Activated naive CD8-positive, alpha-beta T cell treated with anti-CD3 and anti-CD28 coated beads, Interleukin-2, amount 50 U/mL, for 16 hours (primary cell): ENCODE results near the gene FSD1.
"Not testable (repeated sequence)": the region's sequence is repeated elsewhere in the genome, so short reads cannot be mapped to it uniquely, and the experiment has no call there.

Experiments used
- DNase-seq: peaks from one replicate; pipeline ENCODE4 v3.0.0-alpha.2; 2020; ENCODE audit warnings: low read depth, low spot score

The FSD1 gene

GRCh38 chr19:4343370-4344307 is 39.2 kb downstream of the FSD1 start, which contains the start of gene MPND:
Gene MPND (plus strand): TSS chr19:4343562. CDS start chr19:4343594, 32 bp downstream.
- DNase-seq = peak; percentile 93

- DNase-seq = no peak
Observed at GRCh38 chr19:4345342-4346019, 41.1 kb downstream of the FSD1 start.

GRCh38 chr19:4346020-4346383 is 41.6 kb downstream of the FSD1 start:
- no peak for DNase-seq

DNA sequence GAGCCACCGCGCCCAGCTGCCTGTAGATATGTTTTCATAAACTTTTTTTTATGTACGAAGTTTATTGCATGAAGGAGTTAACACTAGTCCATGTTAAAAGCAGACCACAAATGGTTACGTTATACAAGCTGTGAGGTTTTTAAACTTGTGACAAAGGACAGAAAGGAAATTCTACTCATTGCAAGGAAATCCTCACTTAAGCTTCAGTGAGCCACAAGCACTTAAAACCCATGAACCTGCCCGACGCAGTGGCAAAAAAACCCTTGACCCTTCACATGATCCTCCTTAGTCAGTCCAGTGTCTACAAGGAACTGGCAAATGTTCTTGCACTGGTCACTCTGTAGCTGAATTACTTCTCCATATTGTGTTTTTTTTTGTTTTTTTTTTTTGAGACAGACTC is 43.1 kb downstream of the FSD1 start:
- DNase-seq = no peak

DNA sequence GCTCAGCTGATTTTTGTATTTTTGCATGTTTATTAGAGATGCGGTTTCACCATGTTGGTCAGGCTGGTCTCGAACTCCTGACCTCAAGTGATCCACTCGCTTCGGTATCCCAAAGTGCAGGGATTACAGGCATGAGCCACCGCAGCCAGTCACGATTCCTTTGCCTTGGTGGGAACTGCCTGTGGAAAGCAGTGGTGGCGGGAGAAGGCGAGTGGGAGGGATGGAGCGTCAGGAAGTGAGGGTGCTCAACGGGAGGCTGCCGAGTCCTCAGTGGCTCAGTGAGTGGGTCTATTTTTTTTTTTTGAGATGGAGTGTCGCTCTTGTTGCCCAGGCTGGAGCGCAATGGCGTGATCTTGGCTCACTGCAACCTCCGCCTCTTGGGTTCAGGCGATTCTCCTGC is 44.8 kb downstream of the FSD1 start:
- not testable (repeated sequence) for DNase-seq

DNA sequence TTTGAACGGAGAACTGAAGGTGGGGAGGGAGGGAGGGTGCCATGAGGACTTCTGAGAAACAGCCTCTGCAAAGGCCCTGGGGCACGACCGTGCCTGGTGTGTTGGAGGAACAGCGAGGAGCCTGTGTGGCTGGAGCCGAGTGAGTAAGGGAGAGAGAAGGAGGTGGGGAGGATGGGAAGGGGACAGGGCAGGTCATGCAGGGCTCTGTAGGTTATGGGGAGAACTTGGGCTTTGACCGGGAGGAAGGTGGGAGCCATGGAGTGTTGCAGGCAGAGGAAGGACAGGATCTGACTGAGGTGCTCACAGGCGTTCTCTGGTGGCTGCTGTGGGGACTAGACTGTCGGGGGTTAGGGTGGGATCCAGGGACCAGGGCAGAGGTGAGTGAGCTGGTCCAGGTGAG is 45.7 kb downstream of the FSD1 start:
- no peak for DNase-seq

DNA sequence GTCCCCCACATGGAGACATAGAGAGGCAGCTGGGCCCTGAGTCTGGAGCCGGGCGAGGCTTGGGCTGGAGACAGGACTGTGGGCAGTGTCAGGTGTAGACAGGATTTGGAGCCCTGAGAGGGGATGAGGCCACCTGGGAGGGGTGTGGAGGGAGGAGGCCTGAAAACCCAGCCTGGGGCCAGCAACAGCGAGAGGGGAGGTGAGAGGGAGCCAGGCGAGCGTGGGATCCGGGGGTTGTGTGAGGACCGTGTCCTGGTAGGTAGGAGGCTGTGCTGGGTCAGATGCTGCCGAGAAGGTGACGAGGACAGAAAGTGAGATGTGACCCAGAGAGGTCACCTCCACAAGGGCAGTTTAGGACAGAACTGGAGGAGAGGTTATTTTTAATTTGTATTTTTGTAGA is 46.3 kb downstream of the FSD1 start:
- DNase-seq = no peak

- DNase-seq = no peak
Observed at GRCh38 chr19:4352701-4353121, 48.3 kb downstream of the FSD1 start.

- no peak for DNase-seq
Observed at GRCh38 chr19:4354282-4354681, 49.9 kb downstream of the FSD1 start.

GRCh38 chr19:4354897-4355296 is 50.5 kb downstream of the FSD1 start:
- DNase-seq = no peak

DNA sequence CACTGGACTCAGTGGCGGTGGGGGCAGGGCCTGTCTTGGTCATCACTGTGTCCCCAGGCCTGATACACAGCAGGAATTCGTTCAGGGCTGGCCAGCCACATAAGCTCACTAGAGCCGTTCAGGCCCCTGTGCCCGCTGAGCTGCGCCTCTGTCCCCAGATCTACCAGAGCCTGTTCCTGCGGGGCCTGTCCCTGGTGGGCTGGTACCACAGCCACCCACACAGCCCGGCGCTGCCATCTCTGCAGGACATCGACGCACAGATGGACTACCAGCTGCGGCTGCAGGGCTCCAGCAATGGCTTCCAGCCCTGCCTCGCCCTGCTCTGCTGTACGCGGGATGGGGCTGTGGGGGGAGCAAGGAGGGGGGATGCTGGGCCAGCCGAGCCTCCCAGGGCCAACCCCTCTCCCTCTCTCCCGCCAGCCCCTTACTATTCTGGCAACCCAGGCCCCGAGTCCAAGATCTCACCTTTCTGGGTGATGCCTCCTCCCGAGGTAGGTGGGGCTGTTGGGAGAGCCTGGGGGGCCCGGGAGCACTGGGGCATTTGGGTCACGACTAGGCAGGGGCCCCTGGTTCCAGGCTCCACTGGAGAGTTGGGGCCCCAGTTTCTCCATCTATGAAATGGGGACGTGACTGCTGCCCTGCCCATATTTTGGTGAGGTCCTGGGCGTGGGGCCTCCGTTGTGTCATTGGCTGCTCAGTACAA is 52.8 kb downstream of the FSD1 start:
- DNase-seq = no peak

DNA sequence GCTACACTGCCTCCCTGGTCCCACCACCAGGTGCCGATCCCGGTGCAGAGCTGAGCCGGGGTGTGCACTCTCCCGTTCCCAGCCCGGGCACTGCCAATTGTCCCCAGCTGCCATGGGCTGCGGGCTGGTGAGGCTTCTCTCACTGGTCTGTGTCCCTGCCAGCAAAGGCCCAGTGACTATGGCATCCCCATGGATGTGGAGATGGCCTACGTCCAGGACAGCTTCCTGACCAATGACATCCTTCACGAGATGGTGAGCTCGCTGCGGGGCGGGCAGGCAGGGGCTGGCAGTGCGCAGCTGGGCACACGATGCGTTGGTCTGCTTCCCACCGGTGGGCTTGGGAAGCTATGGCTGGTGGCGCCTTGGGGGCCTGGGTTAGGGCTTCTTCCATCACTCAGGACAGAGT is 53.5 kb downstream of the FSD1 start:
- DNase-seq = no peak

DNA sequence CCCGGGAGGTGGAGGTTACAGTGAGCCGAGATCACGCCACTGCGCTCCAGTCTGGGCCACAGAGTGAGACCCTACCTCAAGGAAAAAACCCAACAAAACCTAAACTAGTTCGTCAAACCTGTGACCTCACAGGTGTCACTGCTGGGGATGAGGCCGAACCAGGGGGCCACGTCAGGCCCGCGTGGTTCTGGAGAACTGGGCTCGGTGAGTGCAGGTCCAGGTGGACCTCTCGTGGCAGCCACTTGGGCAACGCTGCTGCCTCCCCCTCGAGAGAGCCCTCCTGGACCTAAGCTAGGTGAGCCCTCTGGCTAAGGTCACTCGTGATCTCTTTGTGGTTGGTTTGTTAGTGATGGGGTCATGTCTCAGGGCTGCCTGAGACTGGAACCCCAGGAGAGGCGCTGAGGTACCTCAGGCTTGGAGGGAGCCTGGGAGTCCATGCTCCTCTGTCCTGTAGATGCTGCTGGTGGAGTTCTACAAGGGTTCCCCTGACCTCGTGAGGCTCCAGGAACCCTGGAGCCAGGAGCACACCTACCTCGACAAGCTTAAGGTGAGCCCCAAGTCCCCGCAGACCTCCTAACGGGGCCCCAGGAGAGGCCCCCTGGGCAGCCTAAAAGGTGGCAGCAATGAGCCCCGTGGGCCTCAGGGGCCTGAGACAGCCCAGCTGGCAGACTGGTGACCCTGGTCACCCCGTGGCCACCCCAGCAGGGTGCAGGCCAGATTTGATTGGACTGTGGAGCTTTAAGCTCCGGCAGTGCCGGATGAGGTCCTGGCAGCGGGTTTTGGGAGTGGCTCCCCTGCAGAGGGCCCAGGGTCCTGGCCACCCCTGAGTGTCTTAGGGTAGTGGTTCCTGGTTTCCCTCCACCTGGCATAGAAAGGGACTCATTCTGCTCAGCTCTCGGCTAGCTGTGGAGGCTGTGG is 54.6 kb downstream of the FSD1 start:
- no peak for DNase-seq

DNA sequence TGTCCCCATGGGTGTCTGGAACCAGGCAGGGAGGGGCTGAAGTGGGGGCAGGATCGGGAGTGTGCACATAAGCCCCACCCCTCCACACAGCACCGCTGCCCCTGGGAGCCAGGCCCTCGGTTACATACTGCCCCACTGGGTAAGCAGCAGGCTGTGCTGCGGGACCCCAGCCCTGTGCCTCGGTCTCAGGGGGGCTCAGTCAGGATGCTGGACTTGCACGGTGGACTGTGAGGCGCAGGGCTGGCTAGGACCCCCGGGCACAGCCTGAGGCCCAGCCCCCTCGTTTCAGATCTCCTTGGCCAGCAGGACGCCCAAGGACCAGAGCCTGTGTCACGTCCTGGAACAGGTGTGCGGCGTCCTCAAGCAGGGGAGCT is 55.2 kb downstream of the FSD1 start:
- no peak for DNase-seq

DNA sequence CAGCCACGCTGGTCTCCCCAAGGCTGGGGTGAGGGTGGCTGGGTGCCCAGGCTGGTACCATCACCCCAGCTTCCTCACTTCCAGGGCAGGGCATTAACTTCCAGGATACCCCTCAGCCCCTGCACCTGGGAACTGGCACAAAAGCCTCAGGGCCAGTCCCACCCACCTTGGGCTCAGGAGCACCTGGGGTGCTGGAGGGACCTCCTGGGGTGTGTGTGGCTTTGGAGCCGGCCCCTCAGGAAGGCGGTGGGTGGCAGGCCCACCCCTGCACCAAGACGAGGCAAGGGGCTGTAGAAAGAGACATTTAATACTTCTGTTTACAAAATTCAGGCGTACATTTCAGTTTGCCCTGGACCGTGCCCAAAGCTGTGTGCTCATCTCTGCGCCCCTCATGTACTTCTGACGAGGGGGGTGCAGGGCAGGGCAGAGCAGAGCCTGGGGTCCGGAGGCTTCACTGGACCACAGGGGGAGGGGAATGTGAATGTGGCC is 55.7 kb downstream of the FSD1 start:
- DNase-seq = no peak

DNA sequence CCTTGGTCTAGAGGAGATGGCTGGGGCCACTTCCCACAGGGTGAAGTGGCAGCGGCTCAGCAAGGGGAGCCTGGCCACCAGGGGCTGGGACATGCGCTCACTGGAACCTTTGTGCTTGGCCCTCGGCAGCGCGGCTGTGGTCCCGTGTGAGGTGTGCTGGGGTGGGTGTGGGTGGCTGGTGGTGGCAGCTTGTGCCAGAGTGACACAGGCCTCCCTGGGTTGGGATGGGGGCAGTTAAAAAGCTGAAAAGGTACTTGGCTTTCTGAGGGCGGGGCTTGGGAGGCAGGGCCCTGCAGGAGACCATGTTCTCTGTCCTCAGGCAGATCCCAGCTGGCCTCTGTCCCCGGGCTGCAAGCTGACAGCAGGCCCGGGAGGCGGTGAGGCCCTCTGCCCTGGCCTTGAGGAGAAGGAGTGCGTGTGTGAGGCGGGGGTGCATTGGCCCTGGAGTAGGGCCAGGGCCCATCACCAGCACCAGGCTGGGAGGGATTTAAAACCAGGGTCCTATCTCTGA is 56.3 kb downstream of the FSD1 start:
- DNase-seq = no peak

- DNase-seq = no peak
Observed at GRCh38 chr19:4361152-4362046, 57.0 kb downstream of the FSD1 start.

DNA sequence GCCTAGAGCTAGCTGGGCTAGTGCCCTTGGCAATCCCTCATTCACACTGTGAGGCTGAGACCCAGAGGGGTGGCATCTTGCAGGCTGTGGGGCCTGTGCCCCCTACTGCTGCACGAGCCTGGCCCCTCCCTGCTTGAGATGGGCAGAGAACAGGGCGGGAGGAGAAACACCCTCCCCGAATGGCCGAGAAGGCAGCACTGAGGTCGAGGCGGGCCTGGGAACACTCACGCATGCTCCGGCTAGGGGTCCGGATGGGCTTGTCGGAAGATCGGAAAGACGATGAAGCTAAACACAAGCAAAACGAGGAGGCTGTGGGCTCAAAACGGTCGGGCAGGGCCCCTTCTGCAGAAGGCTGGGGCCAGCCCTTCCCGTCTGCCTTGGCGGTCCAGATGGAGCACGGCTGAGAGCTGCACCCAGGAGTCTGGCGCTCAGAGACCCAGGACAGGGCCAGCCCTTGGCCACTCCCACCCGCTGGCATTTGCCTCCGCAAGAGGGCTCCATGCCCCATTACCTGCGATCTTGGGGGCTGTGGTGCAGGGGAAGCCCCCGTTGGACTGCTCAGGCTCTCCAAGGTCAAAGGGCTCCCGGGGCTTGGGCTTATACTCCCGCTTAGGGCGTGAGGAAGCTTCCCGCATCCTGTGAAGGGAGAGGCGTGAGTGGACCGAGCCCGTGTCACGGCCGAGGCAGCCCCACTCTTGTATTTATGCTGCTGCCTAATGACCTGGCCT is 57.9 kb downstream of the FSD1 start:
- no peak for DNase-seq
